HG02885 (cell line): ENCODE results near the gene ACTL10.
"Not testable (repeated sequence)": the region's sequence is repeated elsewhere in the genome, so short reads cannot be mapped to it uniquely, and the experiment has no call there.

ENCODE experiments used
- ATAC-seq: cut with Tn5 transposase; IDR thresholded peaks from one replicate; pipeline ENCODE4 v1.9.1; 2021; ENCODE audit warnings: mild to moderate bottlenecking; ENCODE audit not compliant: unreplicated experiment, poor library complexity

The ACTL10 gene

DNA sequence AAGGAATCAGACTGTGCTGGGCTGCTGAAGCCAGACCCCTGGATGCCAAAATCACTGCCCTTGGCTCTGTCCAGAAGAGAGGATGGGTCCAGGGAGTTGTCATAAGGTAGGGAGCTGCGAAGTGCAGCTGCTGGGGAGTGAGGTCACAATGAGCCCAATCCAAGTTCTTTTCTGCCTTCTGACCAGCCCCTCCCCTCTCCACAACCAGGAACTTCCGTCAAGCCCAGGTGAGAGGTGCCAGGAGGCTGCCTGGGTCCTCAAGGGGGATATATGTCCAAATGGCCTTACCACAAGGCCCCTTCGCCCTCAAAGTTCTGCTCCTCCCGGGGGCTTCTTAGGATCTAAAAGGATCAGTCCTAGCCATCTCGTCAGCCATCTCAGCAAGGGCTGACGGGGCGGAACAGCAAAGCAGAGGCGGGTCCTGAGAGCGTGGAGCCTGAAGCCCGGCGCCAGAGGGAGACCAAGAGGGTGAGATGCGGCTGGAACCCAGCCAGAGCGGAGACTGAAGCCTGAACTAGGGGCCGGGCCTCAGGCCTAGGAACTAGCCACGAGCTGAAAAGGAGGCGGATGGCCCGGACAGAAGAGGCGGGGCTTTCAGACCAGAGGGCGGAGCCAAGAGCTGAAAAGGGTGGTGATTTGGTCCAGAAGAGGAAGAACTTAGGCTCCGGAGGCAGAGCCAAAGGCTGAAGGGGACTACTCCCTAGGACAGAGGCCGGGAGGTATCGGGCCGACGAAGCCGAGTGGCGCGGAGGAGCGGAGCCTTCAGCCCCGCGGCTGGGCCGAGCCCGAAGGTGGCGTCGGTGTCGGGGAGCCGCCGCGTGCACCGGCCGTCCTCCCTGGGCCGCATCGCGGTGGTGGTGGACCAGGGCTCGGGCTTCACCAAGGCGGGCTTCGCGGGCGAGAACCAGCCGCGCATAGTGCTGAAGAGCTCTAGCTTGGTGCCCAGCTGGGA is at the start of gene ACTL10:
Gene ACTL10, plus strand, starts transcription at position 651 of the 952 bp plus-strand sequence. CDS start 555 bp downstream, outside the sequence.
- peak; percentile 76 for ATAC-seq

DNA sequence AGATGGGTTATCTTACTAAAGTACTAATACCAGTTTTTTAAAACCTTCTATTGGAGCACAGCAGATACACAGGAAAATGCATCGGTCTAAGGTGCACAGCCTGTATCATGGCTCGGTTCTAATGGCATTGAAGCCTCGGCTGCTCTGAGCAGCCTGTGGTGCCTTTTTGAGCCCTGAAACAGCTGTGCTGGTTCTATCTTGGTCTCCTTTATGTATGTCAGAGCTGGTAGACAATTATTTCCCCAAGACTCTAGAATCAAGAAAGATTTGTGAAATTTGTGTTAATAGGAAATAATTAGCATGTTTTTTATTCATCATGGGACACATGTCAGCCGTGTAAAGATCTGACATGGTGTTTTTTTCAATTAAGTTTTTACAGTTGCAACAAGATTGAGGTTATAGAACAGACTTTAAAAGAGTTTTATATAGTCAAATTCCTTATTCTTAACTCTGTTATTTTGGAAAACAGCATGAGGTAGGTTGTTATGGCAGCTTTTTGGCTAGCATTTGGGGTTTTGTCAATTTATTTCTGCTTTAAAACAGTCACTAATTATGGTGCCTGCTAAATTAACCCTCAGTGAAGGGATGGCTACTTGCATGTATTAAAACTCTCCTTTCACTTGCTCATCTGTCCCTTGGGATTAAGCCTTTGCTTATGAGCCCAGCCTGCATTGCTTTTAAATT is 44.9 kb upstream of the ACTL10 start:
- ATAC-seq: no peak

DNA sequence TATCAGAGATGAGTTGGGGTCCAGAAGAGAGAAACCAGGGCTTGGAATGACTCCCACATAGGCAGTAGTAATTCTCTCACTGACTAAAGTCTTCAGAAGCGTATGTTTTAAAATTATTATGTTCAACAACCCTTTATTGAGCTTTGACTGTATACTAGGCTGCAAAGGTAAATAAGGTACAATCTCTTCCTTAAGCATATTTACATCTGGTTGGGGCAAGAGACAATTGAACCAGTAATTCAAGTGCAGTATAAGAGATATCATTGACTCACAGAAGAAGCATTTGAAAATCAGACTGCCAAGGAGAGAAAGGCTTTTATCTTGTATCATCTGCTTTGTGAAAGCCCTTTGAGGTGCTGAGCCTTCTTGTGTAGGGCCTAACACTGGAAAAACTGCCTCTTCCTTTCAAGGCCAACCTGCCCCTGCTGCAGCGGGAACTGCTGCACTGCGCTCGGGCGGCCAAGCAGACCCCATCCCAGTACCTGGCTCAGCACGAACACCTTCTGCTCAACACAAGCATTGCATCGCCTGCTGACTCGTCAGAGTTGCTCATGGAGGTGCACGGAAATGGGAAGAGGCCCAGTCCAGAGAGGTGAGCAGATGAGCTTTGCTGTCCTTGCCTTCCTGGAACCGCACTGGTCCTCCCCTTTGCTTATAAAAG is 43.9 kb upstream of the ACTL10 start:
- ATAC-seq: no peak

DNA sequence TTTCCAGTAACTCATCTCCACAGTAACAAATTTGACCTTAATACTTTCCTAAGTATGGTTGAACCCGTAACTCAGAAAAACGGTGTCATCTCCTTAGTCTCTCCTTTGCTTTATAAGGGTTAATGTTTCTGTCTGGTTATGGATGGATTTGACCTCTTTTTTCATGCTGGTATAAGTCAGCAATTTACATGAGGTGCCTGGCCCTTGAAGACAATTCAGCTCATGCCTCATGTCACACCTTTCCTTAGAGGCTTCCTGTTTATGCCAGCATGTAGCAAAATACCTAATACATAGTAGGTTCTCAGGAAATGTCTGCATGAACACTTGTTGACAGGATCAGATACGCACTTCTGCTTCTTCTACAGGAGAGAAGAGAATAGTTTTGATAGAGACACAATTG is 42.3 kb upstream of the ACTL10 start:
- ATAC-seq: no peak

DNA sequence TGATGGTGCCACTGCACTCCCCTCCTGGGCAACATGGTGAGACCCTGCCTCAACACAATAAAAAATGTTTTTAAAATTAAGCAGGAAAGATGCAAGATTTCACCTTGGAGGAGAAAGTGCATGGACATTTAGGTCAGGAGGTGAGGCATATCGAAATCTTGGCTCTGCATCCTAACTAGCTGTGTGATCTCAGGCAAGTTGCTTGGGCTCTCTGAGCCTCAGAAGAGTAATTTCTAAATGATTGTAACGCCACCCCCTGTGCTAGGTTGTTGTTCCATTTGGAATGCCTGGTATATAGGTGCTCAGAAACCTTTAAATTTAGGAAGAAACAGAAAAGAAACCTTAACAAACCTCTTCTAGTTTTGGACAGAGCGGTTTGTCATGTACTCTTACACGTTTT is 40.6 kb upstream of the ACTL10 start:
- ATAC-seq: no peak

DNA sequence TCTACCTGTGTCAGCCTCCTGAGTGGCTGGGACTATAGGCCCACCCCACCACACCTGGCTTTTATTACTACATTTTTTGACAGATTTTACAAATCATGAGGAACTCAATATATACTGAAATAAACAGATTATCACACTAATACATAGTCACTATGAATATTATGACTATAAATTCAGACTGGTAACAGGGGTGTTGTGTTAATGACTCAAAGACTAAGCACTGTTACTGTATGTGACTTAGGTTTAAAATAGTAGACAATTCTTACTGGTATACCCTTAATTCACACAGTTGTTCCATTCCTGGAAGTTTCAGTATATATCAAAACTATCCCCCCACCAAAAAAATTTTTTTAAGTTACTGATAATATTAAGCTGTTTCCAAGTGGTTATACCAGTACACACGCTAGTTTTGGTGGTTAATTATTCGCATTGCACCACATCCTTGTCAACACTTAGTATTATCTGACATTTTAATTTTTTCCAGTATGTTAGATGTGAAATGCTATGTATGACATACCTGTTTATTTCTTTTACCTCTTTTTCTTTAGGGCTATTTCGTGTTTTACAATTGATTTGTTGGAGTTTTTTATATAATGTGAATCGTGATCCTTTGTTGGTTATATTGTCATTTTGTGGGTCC is 39.0 kb upstream of the ACTL10 start:
- ATAC-seq: no peak

DNA sequence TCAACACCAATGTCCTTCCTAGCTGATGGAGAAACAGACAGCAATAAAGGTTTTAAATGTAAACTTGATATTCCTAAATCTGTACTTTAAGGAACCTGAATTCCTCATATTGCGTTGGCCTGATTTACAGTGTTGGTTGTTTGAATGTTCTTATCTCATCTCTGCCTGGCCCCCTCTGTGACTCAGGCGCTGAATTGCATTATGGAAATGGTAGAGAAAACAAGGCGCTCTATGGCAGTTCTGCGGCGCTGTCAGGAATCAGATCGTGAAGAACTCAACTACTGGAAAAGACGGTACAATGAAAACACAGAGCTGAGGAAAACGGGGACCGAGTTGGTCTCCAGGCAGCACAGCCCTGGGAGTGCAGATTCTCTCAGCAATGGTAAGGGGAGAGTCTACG is 37.2 kb upstream of the ACTL10 start:
- ATAC-seq: no peak

DNA sequence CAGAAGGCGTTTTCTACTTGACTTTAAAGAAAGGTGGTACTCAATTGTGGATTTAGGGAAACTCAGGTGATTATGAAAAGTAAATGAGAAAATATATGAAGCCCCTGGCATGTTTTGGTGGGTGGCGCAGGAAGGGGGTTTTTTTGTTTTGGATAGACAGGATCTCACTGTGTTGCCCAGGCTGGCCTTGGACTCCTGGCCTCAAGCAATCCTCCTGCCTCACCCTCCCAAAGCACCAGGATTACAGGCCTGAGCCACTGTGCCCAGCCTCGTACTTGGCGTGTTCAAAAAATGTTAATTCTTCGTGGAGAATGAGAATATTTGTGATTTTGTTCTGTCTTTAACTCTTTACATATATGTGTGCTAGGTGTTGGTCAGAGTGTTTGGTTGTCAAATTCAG is 36.8 kb upstream of the ACTL10 start:
- ATAC-seq: no peak

DNA sequence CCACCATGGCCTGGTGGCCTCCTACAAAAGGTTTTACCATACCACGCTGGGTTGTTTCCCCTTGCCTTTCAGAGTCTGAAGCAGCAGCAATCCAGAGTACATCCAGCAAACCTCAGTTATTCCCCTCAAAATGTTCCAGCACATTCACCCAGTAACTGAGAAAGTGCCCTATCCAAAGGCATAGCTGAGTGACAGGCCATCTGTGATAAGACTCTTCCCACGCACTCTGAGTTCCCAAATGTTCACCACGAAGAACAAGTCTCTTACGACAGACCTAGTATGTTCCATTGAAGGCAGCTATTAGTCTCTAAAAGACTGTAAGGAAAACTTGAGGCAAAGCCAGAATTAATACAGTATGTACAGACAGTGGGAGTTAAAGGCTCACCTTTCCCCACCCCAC is 36.2 kb upstream of the ACTL10 start:
- ATAC-seq: no peak

DNA sequence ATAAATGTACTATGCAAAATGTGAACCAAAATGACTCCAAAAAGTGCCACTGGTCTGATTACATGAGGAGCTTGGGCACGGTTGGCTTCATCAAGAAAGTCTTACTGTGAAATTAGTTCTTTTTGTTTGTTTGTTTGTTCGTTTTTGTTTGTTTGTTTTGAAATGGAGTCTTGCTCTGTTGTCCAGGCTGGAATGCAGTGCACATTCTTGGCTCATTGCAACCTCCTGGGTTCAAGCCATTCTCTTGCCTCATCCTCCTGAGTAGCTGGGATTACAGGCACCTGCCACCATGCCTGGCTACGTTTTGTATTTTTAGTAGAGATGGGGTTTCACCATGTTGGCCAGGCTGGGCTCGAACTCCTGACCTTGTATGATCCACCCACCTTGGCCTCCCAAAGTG is 34.8 kb upstream of the ACTL10 start:
- not testable (repeated sequence) for ATAC-seq

DNA sequence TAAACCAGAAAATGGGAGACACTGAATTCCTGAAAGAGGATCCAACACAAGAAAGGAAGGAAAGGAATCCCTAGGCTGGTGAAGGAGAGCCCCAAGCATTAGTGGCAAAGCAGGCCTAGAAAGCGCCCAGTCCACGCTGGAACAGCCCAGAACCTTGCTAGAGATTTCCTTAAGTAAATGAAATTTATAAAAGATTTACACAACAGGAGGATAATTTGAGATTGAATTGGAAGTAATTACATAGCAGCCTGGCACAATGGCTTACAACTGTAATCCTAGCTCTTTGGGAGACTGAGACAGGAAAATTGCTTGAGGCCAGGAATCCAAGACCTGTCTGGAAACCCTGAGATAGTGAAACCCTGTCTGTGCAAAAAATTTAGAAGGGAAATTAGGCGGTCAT is 31.4 kb upstream of the ACTL10 start:
- no peak for ATAC-seq

DNA sequence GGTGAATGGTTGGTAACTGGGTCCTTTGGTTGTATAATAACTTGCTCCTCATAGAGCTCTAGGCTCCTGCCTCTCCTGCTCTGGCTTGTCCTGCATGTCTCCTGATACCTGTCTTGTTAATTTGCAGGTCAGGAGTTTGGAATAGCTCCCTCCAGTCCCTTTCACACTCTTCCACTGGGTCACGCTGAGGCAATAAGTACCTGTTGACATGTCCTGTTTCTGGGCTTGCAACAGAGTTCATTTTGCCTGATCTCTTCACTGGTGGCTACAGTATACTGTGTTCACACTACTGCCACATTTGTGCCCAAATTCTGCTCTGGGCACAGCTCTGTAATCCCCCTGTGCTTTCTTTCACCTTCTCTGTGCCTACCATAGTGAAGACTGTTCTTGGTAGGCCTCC is 30.0 kb upstream of the ACTL10 start:
- no peak for ATAC-seq

DNA sequence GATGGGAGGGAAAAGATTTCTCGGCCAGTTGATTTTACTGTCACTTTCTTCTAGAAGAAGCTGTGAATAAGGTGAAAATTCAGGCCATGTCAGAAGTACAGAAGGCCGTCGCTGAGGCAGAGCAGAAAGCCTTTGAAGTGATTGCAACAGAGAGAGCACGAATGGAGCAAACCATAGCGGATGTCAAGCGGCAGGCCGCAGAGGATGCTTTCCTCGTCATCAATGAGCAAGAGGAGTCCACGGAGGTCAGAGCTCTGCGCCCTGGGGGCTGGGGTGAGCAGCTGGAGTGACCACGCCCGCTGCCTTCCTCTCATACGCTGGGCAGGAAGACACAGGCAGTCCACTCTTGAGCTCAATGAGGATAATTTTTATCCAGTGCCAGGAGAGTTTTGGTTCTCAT is 26.5 kb upstream of the ACTL10 start:
- no peak for ATAC-seq

DNA sequence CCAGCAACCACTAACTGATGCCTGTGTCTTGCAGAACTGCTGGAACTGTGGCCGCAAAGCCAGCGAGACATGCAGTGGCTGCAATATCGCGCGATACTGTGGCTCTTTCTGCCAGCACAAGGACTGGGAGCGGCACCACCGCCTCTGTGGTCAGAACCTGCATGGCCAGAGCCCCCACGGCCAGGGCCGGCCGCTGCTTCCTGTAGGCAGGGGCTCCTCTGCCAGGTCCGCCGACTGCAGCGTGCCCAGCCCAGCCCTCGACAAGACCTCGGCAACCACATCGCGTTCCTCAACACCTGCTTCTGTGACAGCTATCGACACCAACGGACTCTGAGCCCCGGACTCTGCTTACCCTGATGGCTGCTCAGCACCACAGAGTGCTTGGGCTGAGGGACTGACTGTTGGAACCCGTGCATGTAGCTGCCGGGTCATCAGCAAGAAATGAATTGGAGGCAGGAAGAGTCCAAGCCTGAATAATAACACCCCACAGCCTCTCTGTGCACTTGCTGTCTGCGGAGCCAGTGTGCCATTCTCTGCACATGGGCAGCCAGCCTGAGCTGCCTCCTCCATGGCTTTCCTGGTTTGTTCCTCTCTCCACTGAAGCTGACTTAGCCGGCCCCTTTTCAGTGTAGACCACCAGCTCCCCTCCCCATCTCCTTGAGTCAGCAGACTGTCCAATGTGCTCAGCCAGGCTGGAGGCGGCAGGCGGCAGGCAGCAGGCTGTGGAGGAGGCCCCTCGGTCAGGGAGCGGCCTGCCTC is 22.3 kb upstream of the ACTL10 start:
- ATAC-seq: no peak

DNA sequence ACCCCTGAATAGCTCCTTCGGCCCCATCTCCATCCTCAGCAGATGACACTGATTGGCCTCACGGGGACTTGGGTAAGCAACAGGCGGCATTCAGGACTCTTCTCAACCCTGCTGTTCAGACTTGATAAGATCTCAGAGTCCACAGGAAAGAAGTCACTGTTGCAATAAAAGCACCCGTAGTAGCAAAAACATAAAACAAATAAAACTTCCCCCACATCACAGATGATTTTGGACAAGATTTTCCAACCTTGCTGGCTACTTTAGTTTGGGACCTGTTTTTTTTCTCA is 21.7 kb upstream of the ACTL10 start:
- no peak for ATAC-seq

DNA sequence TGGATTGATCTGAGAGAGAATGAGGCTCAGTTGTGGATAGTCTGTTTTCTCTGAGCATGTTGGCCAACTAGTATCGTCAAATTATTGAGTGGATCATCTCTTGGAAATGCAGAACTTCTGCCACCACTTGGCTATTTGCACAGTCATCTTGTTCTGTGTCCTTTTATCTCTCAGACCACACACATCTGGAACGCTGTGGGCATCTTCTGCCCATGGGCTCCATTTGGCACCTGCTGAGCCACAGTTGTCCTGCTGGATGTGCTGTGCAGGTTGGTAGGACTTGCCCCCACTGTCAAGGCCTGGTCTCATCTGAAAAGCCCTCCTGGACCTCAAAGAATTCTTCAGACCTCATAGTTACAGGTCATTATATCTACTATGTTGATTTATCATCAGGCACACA is 21.3 kb upstream of the ACTL10 start:
- no peak for ATAC-seq

DNA sequence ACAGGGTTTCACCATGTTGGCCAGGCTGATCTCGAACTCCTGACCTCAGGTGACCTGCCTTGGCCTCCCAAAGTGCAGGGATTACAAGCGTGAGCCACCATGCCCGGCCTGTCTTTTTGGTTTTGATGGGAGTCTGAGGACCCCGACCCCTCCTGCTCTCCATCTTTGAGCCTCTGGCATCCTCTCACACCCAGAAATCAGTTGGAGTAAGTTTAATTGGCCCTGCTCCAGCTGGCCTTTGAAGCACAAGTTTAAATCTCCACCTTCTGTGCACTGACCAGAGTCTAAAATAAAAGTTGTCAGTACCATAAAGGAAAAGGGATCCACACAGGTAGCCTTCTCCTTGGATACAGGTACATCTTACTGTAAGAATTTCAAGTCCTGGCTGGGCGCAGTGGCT is 20.6 kb upstream of the ACTL10 start:
- ATAC-seq: no peak

DNA sequence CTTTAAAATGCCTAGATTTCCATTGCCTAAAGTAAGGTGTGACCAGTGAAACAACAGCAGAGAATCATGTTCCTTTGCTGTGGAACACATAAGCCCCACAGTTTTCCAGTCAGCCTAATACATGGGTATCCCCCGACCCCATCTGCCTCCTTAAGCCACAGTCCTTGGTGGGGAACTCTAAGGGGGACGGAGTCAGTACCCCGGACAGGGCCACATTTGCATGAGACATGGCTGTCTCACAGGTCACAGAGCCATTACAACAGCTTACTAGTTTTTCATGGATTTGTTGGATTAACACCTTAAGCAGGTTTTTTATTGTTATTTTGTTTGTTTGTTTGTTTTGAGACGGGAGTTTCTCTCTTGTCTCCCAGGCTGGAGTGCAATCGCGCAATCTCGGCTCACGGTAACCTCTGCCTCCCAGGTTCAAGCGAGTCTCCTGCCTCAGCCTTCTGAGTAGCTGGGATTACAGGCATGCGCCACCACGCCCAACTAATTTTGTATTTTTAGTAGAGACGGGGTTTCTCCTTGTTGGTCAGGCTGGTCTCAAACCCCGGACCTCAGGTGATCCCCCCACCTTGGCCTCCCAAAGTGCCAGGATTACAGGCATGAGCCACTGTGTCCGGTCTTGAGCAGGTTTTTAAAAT is 19.7 kb upstream of the ACTL10 start:
- not testable (repeated sequence) for ATAC-seq

DNA sequence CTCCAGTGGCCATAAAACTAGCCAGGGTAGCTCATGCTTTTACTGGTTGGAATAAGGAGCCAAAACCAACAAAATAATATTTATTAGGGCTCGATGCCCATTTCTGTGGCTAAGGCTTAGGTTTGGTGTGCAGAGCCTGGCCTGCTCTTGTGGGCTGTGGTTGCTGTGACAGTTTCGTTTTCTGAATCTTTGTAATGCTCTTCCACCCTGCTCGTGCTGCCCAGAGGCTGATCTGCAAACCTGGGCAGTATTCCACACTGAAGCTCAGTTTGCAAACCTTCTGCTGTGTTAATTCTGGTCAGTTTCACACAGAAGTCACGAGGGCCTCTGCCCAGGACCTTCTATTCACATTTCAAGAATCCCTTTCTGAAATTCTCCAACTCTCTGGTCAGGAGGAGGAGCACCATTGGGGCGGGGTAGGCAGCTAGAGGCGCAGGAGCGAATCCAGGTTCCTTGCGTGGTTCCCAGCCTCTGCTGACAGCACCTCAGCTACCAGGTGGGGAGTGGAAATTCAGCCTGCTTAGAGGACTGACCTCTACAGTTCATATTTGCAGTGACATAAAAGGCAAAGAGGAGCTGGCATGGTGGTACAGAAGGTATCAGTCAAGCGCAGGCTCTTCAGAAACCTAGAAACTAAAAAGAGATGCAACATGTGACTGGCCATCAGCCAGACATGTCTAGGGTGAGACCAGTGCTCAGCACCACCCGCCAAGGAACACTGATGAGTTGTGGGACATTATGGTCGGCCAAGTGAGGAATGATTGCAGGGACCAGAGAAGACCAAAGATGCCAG is 18.9 kb upstream of the ACTL10 start:
- peak; percentile 52 for ATAC-seq
